Astrocyte of the spinal cord (primary cell): Measurements from ENCODE around the gene KCNQ5.

Experiments used
- DNase-seq: peaks from one replicate; pipeline ENCODE4 v3.0.0; 2011; ENCODE audit warnings: low read depth, low spot score
- H3K4me3 ChIP-seq: 2 replicates; pipeline ENCODE4 v1.5.1; 2011; ENCODE audit warnings: low read depth, mild to moderate bottlenecking, low read length, moderate library complexity
- in situ Hi-C: cut with HindIII; loops from 2 replicates; pipeline ENCODE4 v1.10.0; 2017; ENCODE audit warnings: low sequenced_read_pairs
- TF ChIP-seq, protein P1 (sequence below): IDR thresholded peaks from 2 replicates; pipeline ENCODE4 v1.5.1; 2012; ENCODE audit warnings: low read depth, mild to moderate bottlenecking, low read length, inconsistent platforms

Gene KCNQ5

DNA sequence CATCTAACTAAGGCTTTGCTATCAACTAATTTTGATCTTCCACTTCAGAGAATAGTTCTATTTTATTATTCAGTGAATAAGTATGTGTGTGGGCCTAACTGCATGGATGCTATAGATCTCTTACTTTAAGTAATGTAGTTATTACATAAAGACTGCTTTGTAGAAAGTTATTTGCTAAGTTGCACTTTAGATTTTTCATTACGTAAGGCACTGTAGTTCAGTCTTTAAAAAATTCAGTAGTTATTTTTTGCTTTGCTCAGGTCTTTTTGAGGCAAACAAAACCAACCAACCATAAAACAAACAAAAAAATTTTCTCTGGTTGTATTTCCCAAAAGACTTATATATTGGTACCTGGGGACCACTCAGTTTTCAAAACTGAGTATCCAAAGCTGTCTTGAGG, 53.0 kb downstream of the KCNQ5 start:
- no peak for DNase-seq
- TF ChIP-seq, protein P1, sequence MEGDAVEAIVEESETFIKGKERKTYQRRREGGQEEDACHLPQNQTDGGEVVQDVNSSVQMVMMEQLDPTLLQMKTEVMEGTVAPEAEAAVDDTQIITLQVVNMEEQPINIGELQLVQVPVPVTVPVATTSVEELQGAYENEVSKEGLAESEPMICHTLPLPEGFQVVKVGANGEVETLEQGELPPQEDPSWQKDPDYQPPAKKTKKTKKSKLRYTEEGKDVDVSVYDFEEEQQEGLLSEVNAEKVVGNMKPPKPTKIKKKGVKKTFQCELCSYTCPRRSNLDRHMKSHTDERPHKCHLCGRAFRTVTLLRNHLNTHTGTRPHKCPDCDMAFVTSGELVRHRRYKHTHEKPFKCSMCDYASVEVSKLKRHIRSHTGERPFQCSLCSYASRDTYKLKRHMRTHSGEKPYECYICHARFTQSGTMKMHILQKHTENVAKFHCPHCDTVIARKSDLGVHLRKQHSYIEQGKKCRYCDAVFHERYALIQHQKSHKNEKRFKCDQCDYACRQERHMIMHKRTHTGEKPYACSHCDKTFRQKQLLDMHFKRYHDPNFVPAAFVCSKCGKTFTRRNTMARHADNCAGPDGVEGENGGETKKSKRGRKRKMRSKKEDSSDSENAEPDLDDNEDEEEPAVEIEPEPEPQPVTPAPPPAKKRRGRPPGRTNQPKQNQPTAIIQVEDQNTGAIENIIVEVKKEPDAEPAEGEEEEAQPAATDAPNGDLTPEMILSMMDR, result no peak
- no peak overlapping the region for H3K4me3 ChIP-seq
- in situ Hi-C loops, result no loop called here

DNA sequence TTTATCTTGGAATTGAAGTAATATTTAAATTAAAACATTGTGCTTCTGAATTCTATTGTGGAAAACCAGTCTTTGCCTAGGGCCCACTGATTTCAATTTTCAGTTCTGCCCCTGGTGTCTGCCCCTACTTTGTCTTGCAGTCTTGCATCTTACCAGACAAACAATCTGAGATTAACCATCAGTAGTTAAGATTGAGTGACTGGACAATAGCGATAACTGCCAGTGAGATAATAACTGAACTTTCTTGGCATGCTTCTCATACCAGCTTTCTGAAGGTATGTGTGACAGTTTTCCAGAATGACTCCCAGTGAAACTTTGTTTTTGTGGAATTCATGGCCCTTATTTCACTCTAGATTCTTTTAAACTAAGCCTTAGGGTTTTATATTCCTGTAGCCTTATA, 53.5 kb downstream of the KCNQ5 start:
- DNase-seq, result no peak
- TF ChIP-seq, protein P1, result no peak
- in situ Hi-C loops, result no loop called here
- H3K4me3 ChIP-seq, result no peak overlapping the region

DNA sequence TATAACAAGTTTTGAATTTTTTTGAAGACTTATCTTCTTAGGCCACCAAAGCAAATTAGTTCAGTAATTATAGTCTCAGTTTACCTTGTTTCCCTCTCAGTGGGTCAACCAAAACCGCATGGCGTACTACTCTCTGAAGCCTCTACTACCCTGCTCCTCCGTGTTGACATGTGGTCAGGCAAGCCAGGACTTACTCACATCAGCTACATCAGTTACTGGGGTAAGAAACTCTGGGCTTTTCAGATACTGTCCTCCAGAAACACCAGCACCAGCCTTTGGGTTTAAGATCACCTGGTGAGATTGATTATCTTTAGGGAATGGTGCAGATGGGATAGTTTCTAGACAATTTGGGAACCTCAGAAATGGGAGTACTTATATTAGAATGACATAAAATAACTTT, 55.1 kb downstream of the KCNQ5 start:
- H3K4me3 ChIP-seq, result no peak overlapping the region
- in situ Hi-C loops, result no loop called here
- TF ChIP-seq, protein P1, result no peak
- DNase-seq, result no peak

DNA sequence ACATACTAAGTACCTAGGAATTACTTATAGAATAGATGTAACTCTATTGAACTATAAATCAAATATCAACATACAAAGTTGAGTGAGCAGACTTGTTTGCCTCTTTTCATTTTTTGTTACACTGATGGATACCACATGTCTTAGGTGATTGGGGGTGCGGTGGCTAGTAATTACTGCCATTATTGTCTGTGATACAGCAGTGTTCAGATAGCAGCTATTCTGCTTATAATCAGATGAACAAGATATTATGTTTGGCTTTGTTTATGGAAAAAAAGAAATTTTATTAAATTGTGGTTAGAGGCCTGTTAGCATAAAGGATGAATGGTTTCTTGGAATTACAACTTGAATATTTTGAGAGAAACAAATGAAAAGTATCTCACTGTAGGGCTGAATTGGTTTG, 55.9 kb downstream of the KCNQ5 start:
- TF ChIP-seq, protein P1, result no peak
- no peak for DNase-seq
- H3K4me3 ChIP-seq, result no peak overlapping the region
- in situ Hi-C loops, result no loop called here

DNA sequence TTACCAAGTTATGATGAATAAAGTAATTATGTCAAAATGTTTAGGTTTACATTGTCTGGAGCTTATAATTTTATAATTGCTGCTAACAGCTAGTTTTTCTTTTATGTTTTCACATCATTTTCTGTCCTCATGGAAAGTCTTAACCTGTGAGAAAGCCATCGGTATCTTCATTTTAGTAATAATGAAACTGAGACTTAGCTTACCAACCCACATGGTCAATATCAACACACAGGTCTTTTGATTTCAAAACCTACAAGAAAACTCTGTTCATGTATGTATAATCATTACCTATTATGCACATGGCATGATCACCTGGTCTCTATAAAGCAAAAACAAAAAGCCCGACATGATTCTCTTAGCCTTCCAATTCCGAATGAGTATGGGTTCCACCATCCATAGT, 61.9 kb downstream of the KCNQ5 start:
- TF ChIP-seq, protein P1, result no peak
- H3K4me3 ChIP-seq, result no peak overlapping the region
- in situ Hi-C loops, result no loop called here
- DNase-seq, result no peak

DNA sequence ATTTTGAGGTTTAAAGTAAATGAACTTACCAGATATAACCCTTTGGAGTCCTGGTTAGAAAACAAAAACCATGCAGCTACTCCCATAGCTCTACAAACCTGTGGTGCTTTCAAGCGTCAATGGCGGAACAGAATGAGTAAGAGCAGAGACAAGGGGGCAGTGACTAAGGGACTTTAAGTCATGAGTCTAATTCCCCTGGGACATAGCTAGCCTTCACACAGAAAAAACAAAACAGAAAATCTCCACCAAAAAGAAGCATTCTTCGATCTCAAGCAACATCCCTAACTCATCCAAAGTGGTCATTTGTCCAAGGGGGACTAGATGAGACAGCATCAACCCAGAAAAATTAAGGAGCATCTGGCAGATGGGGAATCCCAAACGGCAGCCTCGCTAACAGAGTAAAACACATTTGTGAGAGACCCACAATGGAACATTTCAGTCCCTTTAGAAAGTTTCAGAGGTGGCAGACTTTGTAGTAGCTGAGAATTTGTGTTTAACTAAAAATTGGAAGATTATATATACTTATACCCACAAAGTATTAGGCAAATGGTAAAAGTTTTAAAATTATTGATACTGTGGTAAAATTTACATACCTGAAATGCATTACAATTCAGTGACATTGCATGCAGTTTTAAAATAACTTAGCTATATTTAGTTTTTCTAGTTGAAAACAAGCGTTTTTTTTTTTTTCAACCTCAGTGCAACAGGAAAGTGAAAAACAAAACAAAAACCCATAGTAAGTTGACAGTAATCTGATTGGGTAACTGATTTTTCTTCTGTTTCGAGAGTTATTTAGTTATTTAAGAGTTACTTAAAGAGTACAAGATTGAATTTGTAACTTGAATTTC, 67.5 kb downstream of the KCNQ5 start:
- H3K4me3 ChIP-seq, result no peak overlapping the region
- TF ChIP-seq, protein P1, result no peak
- no peak for DNase-seq
- in situ Hi-C loops, result no loop called here
